GM10266 (cell line): ENCODE measurements around the gene FANCC.

Experiments used
- DNase-seq: peaks from one replicate; pipeline ENCODE4 v3.0.0; 2012; ENCODE audit errors: extremely low spot score
- TF ChIP-seq, protein P1 (sequence below): IDR thresholded peaks from 2 replicates; pipeline ENCODE4 v1.5.1; 2012; ENCODE audit warnings: mild to moderate bottlenecking, low read depth; ENCODE audit not compliant: control insufficient read depth, insufficient read depth; ENCODE audit errors: missing control alignments

Gene FANCC

DNA sequence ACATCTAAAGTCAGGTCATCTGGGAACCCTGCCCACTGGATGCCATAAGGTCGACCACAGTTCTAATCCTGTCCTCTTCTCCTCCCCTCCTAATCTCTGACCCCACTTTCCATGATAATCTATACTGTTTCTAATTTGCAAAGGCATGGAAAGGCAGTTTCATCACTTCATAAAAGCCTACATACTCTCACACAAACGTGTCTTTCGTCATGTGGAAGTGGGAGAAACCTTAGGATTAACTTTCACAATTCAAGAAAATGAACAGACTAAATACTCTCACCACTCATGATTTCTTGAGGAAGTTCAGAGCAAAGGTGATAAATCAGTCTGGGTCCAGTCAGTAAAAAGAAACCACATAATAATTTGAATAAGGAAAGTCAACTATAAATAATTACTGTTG is 5.5 kb downstream of the FANCC start:
- DNase-seq: no peak
- TF ChIP-seq, protein P1, sequence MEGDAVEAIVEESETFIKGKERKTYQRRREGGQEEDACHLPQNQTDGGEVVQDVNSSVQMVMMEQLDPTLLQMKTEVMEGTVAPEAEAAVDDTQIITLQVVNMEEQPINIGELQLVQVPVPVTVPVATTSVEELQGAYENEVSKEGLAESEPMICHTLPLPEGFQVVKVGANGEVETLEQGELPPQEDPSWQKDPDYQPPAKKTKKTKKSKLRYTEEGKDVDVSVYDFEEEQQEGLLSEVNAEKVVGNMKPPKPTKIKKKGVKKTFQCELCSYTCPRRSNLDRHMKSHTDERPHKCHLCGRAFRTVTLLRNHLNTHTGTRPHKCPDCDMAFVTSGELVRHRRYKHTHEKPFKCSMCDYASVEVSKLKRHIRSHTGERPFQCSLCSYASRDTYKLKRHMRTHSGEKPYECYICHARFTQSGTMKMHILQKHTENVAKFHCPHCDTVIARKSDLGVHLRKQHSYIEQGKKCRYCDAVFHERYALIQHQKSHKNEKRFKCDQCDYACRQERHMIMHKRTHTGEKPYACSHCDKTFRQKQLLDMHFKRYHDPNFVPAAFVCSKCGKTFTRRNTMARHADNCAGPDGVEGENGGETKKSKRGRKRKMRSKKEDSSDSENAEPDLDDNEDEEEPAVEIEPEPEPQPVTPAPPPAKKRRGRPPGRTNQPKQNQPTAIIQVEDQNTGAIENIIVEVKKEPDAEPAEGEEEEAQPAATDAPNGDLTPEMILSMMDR: no peak

GRCh38 chr9:95307538-95307937 is 10.0 kb downstream of the FANCC start:
- no peak for DNase-seq
- TF ChIP-seq, protein P1: no peak

DNA sequence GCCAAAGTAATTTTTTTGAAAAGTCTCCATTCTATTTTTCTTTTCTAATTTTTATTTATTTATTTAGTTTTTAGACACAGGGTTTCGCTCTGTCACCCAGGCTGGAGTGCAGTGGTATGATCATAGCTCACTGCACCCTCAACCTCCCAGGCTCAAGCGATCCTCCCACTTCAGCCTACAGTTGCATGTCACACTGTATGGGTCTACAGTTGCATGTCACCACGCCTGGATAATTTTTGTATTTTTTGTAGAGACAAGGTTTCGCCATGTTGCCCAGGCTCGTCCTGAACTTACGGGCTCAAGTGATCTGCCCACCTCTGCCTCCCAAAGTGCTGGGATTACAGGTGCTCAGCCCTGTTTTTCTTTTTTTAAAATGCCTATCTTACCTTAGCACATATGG is 10.7 kb downstream of the FANCC start:
- no peak for DNase-seq
- TF ChIP-seq, protein P1: no peak

GRCh38 chr9:95305770-95306492 is 11.6 kb downstream of the FANCC start:
- TF ChIP-seq, protein P1: no peak
- no peak for DNase-seq

- TF ChIP-seq, protein P1: no peak
- no peak for DNase-seq
These were observed 15.0 kb downstream of the FANCC start for GRCh38 chr9:95302479-95302878.

DNA sequence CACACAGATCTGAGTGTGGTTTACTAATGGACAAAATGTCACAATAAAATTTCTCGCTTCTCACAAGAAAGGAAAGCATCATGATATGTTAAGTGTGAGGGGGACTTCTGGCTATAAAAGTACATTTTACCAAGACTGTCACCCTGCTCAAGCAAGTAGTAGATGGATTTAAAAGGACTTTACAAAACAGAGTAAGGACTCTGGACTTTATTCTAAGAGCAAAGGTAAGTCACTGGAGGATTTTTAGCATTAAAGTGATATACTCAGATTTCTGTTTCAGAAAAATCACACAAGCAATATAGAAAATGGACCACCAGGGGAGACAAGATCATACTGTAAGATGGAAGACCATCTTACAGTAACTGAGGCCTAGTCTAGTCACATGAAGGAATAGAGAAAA is 19.7 kb downstream of the FANCC start:
- no peak for DNase-seq
- TF ChIP-seq, protein P1: no peak

GRCh38 chr9:95297316-95297715 is 20.2 kb downstream of the FANCC start:
- TF ChIP-seq, protein P1: no peak
- no peak for DNase-seq
